Suprapubic skin (tissue), 4 donors: ENCODE results near the gene LRRC4C. TPM values are rescaled to one million over a fixed set of nuclear protein-coding genes. Genes with fewer than 3 reads are reported as not detected.

Source experiments
- DNase-seq, 2 donors: peaks; one replicate each; pipeline ENCODE4 v3.0.0-alpha.2; 2019; ENCODE audit warnings: low spot score in 2 of 2
- H3K27ac ChIP-seq: fragments of 200-600 bp; sonication (generic); one replicate; pipeline ENCODE4 v1.5.1; 2019
- H3K27me3 ChIP-seq: fragments of 200-600 bp; sonication (generic); one replicate; pipeline ENCODE4 v1.5.1; 2019
- H3K36me3 ChIP-seq: fragments of 200-600 bp; sonication (generic); one replicate; pipeline ENCODE4 v1.5.1; 2019
- H3K4me1 ChIP-seq: fragments of 200-600 bp; sonication (generic); one replicate; pipeline ENCODE4 v1.5.1; 2019
- H3K4me3 ChIP-seq: fragments of 200-600 bp; sonication (generic); one replicate; pipeline ENCODE4 v1.5.1; 2019; ENCODE audit warnings: mild to moderate bottlenecking
- H3K9me3 ChIP-seq: fragments of 200-600 bp; sonication (generic); one replicate; pipeline ENCODE4 v1.5.1; 2019
- CTCF ChIP-seq, 2 donors: fragments of 200-600 bp in 1 of 2; fragments of 450-650 bp in 1 of 2; sonication (generic) in 1 of 2; IDR thresholded peaks; one replicate each; pipeline ENCODE4 v1.5.1; 2016 to 2019; ENCODE audit warnings: antibody characterized with exemption in 2 of 2, mild to moderate bottlenecking in 1 of 2, moderate library complexity in 1 of 2
- EP300 ChIP-seq: sonication (generic); formaldehyde crosslinking; IDR thresholded peaks from one replicate; pipeline ENCODE4 v1.6.1; 2017; ENCODE audit warnings: antibody characterized with exemption
- POLR2A ChIP-seq, 2 donors: fragments of 450-650 bp; IDR thresholded peaks; one replicate each; pipeline ENCODE4 v1.6.1; 2017; ENCODE audit warnings: antibody characterized with exemption in 2 of 2, mild to moderate bottlenecking in 2 of 2, moderate library complexity in 2 of 2
- POLR2AphosphoS5 ChIP-seq, 3 donors: sonication (generic); formaldehyde crosslinking; IDR thresholded peaks; one replicate each; pipeline ENCODE4 v1.6.1; 2017; ENCODE audit warnings: antibody characterized with exemption in 3 of 3
- WGBS: methylation state at CpG from one replicate; pipeline ENCODE4 v1.1.5; 2018; 5-methylcytosine and 5-hydroxymethylcytosine counted together
- total RNA-seq, 4 donors: library from RNA; depleted of rRNA; stranded (reverse); fragments of >200 nt; gene quantifications; one replicate each; pipeline ENCODE4 v1.1.0, GENCODE V29; 2016

Gene LRRC4C
- total RNA-seq, 4 donors from 2014 or later = 0.19 to 1.1 (median 0.60) TPM; not detected in 1

DNA sequence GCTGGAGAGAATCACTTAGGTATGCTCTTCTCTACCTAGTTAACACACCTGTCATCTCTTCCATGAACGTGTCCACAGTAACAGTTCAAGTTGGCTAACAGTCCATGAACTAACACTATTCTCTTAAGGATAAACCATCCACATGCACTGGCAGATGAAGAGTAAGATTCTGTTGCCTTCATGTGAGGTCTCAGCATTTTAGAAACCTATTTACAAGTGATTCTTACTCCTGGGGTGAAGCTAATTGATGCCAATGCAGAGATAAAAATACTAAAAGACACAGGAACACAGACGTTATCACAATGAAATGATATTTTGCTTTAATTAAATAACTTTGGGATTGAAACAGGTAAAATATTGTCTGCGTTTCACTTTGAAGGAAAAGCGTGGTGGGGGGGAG is 1.3 kb downstream of the LRRC4C start:
- Histone ChIP-seq H3K4me3 (no peak overlapping the region), H3K9me3 (no peaks in the 10 kb centered on the region), H3K27me3 (peaks cover 18% of the 10 kb centered on the region), H3K4me1 (peaks cover 6% of the 10 kb centered on the region), H3K27ac (no peak overlapping the region), H3K36me3 (no peaks in the 10 kb centered on the region)
- 33% methylated on average over 4 of the region's 4 CpGs for WGBS
- no peak for DNase-seq
- TF ChIP-seq POLR2A (IDR thresholded peaks at IDR 0.05) (no peak), CTCF (IDR thresholded peaks at IDR 0.05) (no peak), EP300 (no peak), POLR2AphosphoS5 (IDR thresholded peaks at IDR 0.05) (no peak)

DNA sequence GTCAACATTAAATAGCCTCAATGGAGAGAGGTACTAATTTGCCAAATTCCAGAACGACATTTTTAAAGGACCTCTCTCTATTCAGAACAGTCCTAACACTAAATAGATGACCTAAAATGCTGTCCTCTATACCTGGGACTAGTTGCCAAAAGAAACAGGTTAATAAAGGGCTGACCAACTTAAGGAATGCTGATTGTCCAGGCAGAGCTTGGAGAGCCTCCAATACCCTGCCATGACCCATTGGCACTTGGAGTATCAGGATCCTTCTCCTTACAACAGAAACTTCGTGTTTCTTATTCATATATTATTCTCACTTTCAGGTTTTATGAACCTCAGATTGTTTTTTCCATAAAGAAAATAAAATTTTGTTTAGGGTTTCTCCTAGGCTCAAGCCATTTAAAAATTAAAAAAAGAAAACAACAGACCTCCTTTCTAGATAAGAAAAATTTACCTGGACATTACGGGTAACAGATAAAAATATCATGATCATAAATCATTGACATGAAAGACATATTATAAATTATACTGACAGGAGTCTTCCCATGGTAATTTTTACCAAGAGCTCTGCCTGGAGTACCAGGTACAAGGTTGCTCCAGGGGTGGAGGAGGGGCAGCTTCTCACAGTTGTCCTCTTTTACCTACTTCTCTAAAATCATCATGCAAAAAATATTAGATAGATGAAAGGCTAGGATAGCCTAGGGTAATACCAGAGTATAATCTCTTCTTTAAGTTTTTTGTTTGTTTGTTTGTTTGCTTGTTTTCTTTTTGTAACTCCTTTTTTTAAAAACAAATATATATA is 2.0 kb downstream of the LRRC4C start:
- Histone ChIP-seq H3K4me1 (peaks cover 6% of the 10 kb centered on the region), H3K4me3 (no peak overlapping the region), H3K9me3 (no peaks in the 10 kb centered on the region), H3K27ac (no peak overlapping the region), H3K36me3 (no peaks in the 10 kb centered on the region), H3K27me3 (peaks cover 18% of the 10 kb centered on the region)
- TF ChIP-seq POLR2A (IDR thresholded peaks at IDR 0.05) (no peak), CTCF (IDR thresholded peaks at IDR 0.05) (no peak), EP300 (no peak), POLR2AphosphoS5 (IDR thresholded peaks at IDR 0.05) (no peak)
- 71% methylated on average over 3 of the region's 3 CpGs for WGBS
- no peak for DNase-seq

GRCh38 chr11:41456269-41456668 is 3.2 kb downstream of the LRRC4C start:
- TF ChIP-seq CTCF (IDR thresholded peaks at IDR 0.05) = no peak
- no peak for TF ChIP-seq POLR2A (IDR thresholded peaks at IDR 0.05)
- no peak for TF ChIP-seq POLR2AphosphoS5 (IDR thresholded peaks at IDR 0.05)
- no peak for TF ChIP-seq EP300
- Histone ChIP-seq H3K4me3 (no peak overlapping the region), H3K36me3 (no peaks in the 10 kb centered on the region), H3K27ac (no peak overlapping the region), H3K27me3 (peaks cover 18% of the 10 kb centered on the region), H3K4me1 (peaks cover 6% of the 10 kb centered on the region), H3K9me3 (no peaks in the 10 kb centered on the region)
- 61% methylated on average over 1 of the region's 1 CpG for WGBS
- DNase-seq = no peak

DNA sequence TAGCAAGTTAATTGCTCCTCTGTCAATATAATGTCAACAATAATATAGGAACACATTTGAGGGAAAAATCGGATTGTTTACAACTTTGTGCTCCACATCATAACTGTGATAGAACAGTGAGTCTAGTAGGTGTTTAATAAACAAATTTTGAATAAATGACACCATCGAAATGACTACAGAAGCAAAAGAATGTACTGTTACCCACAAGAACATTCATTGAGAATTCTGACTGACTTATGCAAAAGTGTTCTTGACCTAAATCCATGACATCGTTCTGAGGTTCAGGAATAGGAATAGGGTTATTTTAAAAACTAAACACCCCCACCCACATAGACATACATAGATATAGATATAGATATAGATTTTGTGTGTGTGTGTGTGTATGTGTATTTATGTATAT is 8.4 kb downstream of the LRRC4C start:
- TF ChIP-seq CTCF (IDR thresholded peaks at IDR 0.05) = no peak
- no peak for TF ChIP-seq EP300
- TF ChIP-seq POLR2AphosphoS5 (IDR thresholded peaks at IDR 0.05) = no peak
- no peaks in the 10 kb centered on the region for H3K36me3 ChIP-seq
- no peaks in the 10 kb centered on the region for H3K4me1 ChIP-seq
- 77% methylated on average over 3 of the region's 3 CpGs for WGBS
- no peak overlapping the region for H3K4me3 ChIP-seq
- DNase-seq = no peak
- H3K27me3 ChIP-seq = no peaks in the 10 kb centered on the region
- H3K27ac ChIP-seq = no peak overlapping the region
- no peaks in the 10 kb centered on the region for H3K9me3 ChIP-seq

DNA sequence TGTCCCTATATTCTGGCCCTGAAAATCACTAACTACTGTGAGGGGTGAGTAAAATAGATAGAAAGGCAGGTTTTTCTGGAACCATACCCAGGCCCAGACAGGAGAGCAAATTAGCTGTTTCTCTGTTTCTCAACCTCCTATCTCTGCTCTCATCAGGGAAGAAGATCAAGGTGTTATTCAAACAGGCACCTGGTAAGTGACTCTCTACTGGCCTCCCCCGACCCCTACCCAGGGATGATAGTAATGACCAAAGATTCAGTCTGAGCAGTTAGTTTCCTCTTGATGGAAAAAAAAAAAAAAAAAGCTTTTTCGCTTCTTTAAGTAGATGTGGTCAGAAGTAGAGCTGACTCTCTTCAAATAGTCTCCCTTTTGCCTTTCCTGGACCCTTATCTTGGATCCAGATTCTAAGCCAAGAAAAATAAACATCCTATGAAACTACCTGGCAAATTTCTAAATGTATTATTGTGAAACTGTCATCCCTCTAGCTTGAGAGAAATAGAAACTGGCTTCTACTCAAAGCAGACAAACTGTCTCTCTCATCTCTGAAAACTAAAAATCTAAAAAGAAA is 9.9 kb downstream of the LRRC4C start:
- no peaks in the 10 kb centered on the region for H3K27me3 ChIP-seq
- H3K36me3 ChIP-seq = no peaks in the 10 kb centered on the region
- WGBS = 81% methylated on average over 2 of the region's 2 CpGs
- no peak for DNase-seq
- no peaks in the 10 kb centered on the region for H3K9me3 ChIP-seq
- TF ChIP-seq POLR2A (IDR thresholded peaks at IDR 0.05) = no peak
- no peak for TF ChIP-seq CTCF (IDR thresholded peaks at IDR 0.05)
- TF ChIP-seq POLR2AphosphoS5 (IDR thresholded peaks at IDR 0.05) = no peak
- TF ChIP-seq EP300 = no peak
- H3K4me3 ChIP-seq = no peak overlapping the region
- H3K27ac ChIP-seq = no peak overlapping the region
- no peaks in the 10 kb centered on the region for H3K4me1 ChIP-seq
